ENCODE measurements around the gene SPATA1. TPM values are rescaled to one million over a fixed set of nuclear protein-coding genes. Genes with fewer than 3 reads are reported as not detected.
A peak's percentile ranks its signal among the peaks of the same experiment; 100 is the strongest.

The SPATA1 gene
- total and polyA plus RNA-seq, 2 donors from 2014 or later, result 0.62 to 2.5 TPM

- DNase-seq (no peak), FAIRE-seq (no peak)
- H3K27me3 ChIP-seq (ENCODE audit: control insufficient read depth, insufficient read depth, low read length), result peaks cover under 1% of the 10 kb centered on the region
- peaks cover 0 to 6% (median 0%) of the 10 kb centered on the region in 3 donors for H3K9me3 ChIP-seq (ENCODE audit: control insufficient read depth in 2 of 3, insufficient read depth in 1 of 3, low read length in 3 of 3)
- peaks cover 0 to 2% (median 0%) of the 10 kb centered on the region in 3 donors for H3K4me1 ChIP-seq (ENCODE audit: control insufficient read depth in 2 of 3, insufficient read depth in 2 of 3, low read depth in 1 of 3, low read length in 3 of 3)
- TF ChIP-seq CTCF (IDR thresholded peaks at IDR 0.05; ENCODE audit: borderline replicate concordance, extremely low read depth, insufficient read depth), result no peak
- peak overlapping the region in 1 of 3 donors; percentile 78 for H3K4me3 ChIP-seq (ENCODE audit: low read length in 3 of 3)
- H3K36me3 ChIP-seq (ENCODE audit: control insufficient read depth in 2 of 3, insufficient read depth in 3 of 3, low read length in 3 of 3), result peaks cover 4 to 13% (median 5%) of the 10 kb centered on the region in 3 donors
- H3K27ac ChIP-seq (ENCODE audit: low read depth in 2 of 2, low read length in 2 of 2), result no peak overlapping the region
- intact Hi-C loops (cut with DNase I), result no loop called here
- no peak overlapping the region for H3K9ac ChIP-seq (ENCODE audit: low read length in 3 of 3)
Measured at GRCh38 chr1:84480650-84481049, 25.5 kb upstream of the SPATA1 start.

- TF ChIP-seq CTCF (IDR thresholded peaks at IDR 0.05; ENCODE audit: borderline replicate concordance, extremely low read depth, insufficient read depth), result no peak
- intact Hi-C loops (cut with DNase I), result no loop called here
- DNase-seq, result no peak
- no peak for FAIRE-seq
- no peak overlapping the region for H3K27ac ChIP-seq (ENCODE audit: low read depth in 2 of 2, low read length in 2 of 2)
- peaks cover 0 to 6% (median 0%) of the 10 kb centered on the region in 3 donors for H3K9me3 ChIP-seq (ENCODE audit: control insufficient read depth in 2 of 3, insufficient read depth in 1 of 3, low read length in 3 of 3)
- peaks cover 4 to 18% (median 5%) of the 10 kb centered on the region in 3 donors for H3K36me3 ChIP-seq (ENCODE audit: control insufficient read depth in 2 of 3, insufficient read depth in 3 of 3, low read length in 3 of 3)
- no peaks in the 10 kb centered on the region for H3K27me3 ChIP-seq (ENCODE audit: control insufficient read depth, insufficient read depth, low read length)
- peaks cover 0 to 2% (median 0%) of the 10 kb centered on the region in 3 donors for H3K4me1 ChIP-seq (ENCODE audit: control insufficient read depth in 2 of 3, insufficient read depth in 2 of 3, low read depth in 1 of 3, low read length in 3 of 3)
- no peak overlapping the region for H3K4me3 ChIP-seq (ENCODE audit: low read length in 3 of 3)
- H3K9ac ChIP-seq (ENCODE audit: low read length in 3 of 3), result no peak overlapping the region
Measured at GRCh38 chr1:84481317-84481716, 24.9 kb upstream of the SPATA1 start.

GRCh38 chr1:84488107-84488506 is 18.1 kb upstream of the SPATA1 start:
- DNase-seq, result no peak
- Histone ChIP-seq H3K9me3 (ENCODE audit: control insufficient read depth in 2 of 3, insufficient read depth in 1 of 3, low read length in 3 of 3) (no peaks in the 10 kb centered on the region), H3K27ac (ENCODE audit: low read depth in 2 of 2, low read length in 2 of 2) (no peak overlapping the region), H3K9ac (ENCODE audit: low read length in 3 of 3) (no peak overlapping the region), H3K36me3 (ENCODE audit: control insufficient read depth in 2 of 3, insufficient read depth in 3 of 3, low read length in 3 of 3) (peaks cover 7 to 37% (median 12%) of the 10 kb centered on the region in 3 donors), H3K4me1 (ENCODE audit: control insufficient read depth in 2 of 3, insufficient read depth in 2 of 3, low read depth in 1 of 3, low read length in 3 of 3) (no peaks in the 10 kb centered on the region), H3K27me3 (ENCODE audit: control insufficient read depth, insufficient read depth, low read length) (no peaks in the 10 kb centered on the region), H3K4me3 (ENCODE audit: low read length in 3 of 3) (no peak overlapping the region)
- TF ChIP-seq CTCF (IDR thresholded peaks at IDR 0.05; ENCODE audit: borderline replicate concordance, extremely low read depth, insufficient read depth), result no peak
- FAIRE-seq, result no peak
- intact Hi-C loops (cut with DNase I), result no loop called here

- FAIRE-seq, result no peak
- intact Hi-C loops (cut with DNase I), result no loop called here
- H3K27ac ChIP-seq (ENCODE audit: low read depth in 2 of 2, low read length in 2 of 2), result no peak overlapping the region
- no peak overlapping the region for H3K9ac ChIP-seq (ENCODE audit: low read length in 3 of 3)
- H3K36me3 ChIP-seq (ENCODE audit: control insufficient read depth in 2 of 3, insufficient read depth in 3 of 3, low read length in 3 of 3), result peaks cover 4 to 31% (median 8%) of the 10 kb centered on the region in 3 donors
- no peaks in the 10 kb centered on the region for H3K9me3 ChIP-seq (ENCODE audit: control insufficient read depth in 2 of 3, insufficient read depth in 1 of 3, low read length in 3 of 3)
- no peaks in the 10 kb centered on the region for H3K27me3 ChIP-seq (ENCODE audit: control insufficient read depth, insufficient read depth, low read length)
- no peak for DNase-seq
- TF ChIP-seq CTCF (IDR thresholded peaks at IDR 0.05; ENCODE audit: borderline replicate concordance, extremely low read depth, insufficient read depth), result no peak
- no peak overlapping the region for H3K4me3 ChIP-seq (ENCODE audit: low read length in 3 of 3)
- no peaks in the 10 kb centered on the region for H3K4me1 ChIP-seq (ENCODE audit: control insufficient read depth in 2 of 3, insufficient read depth in 2 of 3, low read depth in 1 of 3, low read length in 3 of 3)
Measured at GRCh38 chr1:84489766-84490165, 16.4 kb upstream of the SPATA1 start.

Measured in kidney (tissue), 14 donors.